HepG2 (cell line): ENCODE data around the gene PHKB. TPM values are rescaled to one million over a fixed set of nuclear protein-coding genes. Genes with fewer than 3 reads are reported as not detected.

Experiments
- BRCA1 ChIP-seq: sonication (generic); formaldehyde crosslinking; IDR thresholded peaks from 2 replicates; pipeline ENCODE4 v1.4.0; 2020; ENCODE audit warnings: missing genetic modification reagents
- CCDC6 ChIP-seq: sonication (generic); formaldehyde crosslinking; IDR thresholded peaks from 2 replicates; pipeline ENCODE4 v1.8.1; 2022; ENCODE audit warnings: mild to moderate bottlenecking, missing genetic modification reagents, moderate library complexity
- CSRNP2 ChIP-seq: sonication (generic); formaldehyde crosslinking; conservative IDR thresholded peaks from 2 replicates; pipeline ENCODE4 v1.8.0; 2022; ENCODE audit warnings: low read depth, missing genetic modification reagents
- E2F5 ChIP-seq: sonication (generic); formaldehyde crosslinking; conservative IDR thresholded peaks from 2 replicates; pipeline ENCODE4 v1.4.0; 2020; ENCODE audit warnings: missing genetic modification reagents
- GLI4 ChIP-seq: sonication (generic); formaldehyde crosslinking; IDR thresholded peaks from 2 replicates; pipeline ENCODE4 v1.5.1; 2020; ENCODE audit warnings: missing genetic modification reagents, mild to moderate bottlenecking, moderate library complexity, borderline replicate concordance
- MAF1 ChIP-seq: sonication (generic); formaldehyde crosslinking; IDR thresholded peaks from 2 replicates; pipeline ENCODE4 v1.5.0; 2020; ENCODE audit warnings: missing genetic modification reagents, borderline replicate concordance
- PHB2 ChIP-seq: fragments of 450-650 bp; IDR thresholded peaks from 2 replicates; pipeline ENCODE4 v1.6.1; 2018; ENCODE audit not compliant: partially characterized antibody
- POGZ ChIP-seq: sonication (generic); formaldehyde crosslinking; IDR thresholded peaks from 2 replicates; pipeline ENCODE4 v1.4.0; 2020; ENCODE audit warnings: mild to moderate bottlenecking, missing genetic modification reagents
- RELA ChIP-seq: sonication (generic); formaldehyde crosslinking; IDR thresholded peaks from 2 replicates; pipeline ENCODE4 v1.4.0; 2020; ENCODE audit warnings: missing genetic modification reagents
- RFXAP ChIP-seq: sonication (generic); formaldehyde crosslinking; IDR thresholded peaks from 2 replicates; pipeline ENCODE4 v1.4.0; 2020; ENCODE audit warnings: missing genetic modification reagents, borderline replicate concordance
- TBX3 ChIP-seq: fragments of 450-650 bp; IDR thresholded peaks from 2 replicates; pipeline ENCODE4 v1.6.1; 2017; ENCODE audit warnings: antibody characterized with exemption, mild to moderate bottlenecking, inconsistent platforms, borderline replicate concordance
- TEF ChIP-seq: sonication (generic); formaldehyde crosslinking; IDR thresholded peaks from 2 replicates; pipeline ENCODE4 v1.5.0; 2020; ENCODE audit warnings: missing genetic modification reagents
- TOPORS ChIP-seq: sonication (generic); formaldehyde crosslinking; IDR thresholded peaks from 2 replicates; pipeline ENCODE4 v1.8.0; 2023; ENCODE audit warnings: mild to moderate bottlenecking, missing genetic modification reagents
- U2AF1 ChIP-seq: fragments of 200-400 bp; formaldehyde crosslinking; optimal IDR thresholded peaks from 2 replicates; pipeline ENCODE3; 2017; ENCODE audit warnings: mild to moderate bottlenecking, low read depth, low read length
- ZBTB1 ChIP-seq: sonication (generic); formaldehyde crosslinking; IDR thresholded peaks from 2 replicates; pipeline ENCODE4 v1.4.0; 2020; ENCODE audit warnings: missing genetic modification reagents, borderline replicate concordance
- ZMYM2 ChIP-seq: sonication (generic); formaldehyde crosslinking; IDR thresholded peaks from 2 replicates; pipeline ENCODE4 v1.8.0; 2022; ENCODE audit warnings: mild to moderate bottlenecking, missing genetic modification reagents
- ZMYM4 ChIP-seq: sonication (generic); formaldehyde crosslinking; IDR thresholded peaks from 2 replicates; pipeline ENCODE4 v1.8.1; 2023; ENCODE audit warnings: mild to moderate bottlenecking, missing genetic modification reagents
- ZNF121 ChIP-seq: sonication (generic); formaldehyde crosslinking; IDR thresholded peaks from 2 replicates; pipeline ENCODE4 v1.5.0; 2020; ENCODE audit warnings: mild to moderate bottlenecking, missing genetic modification reagents
- ZNF510 ChIP-seq: sonication (generic); formaldehyde crosslinking; IDR thresholded peaks from 2 replicates; pipeline ENCODE4 v1.4.0; 2020; ENCODE audit warnings: low read depth, mild to moderate bottlenecking, missing genetic modification reagents
- ZNF747 ChIP-seq: sonication (generic); formaldehyde crosslinking; IDR thresholded peaks from 2 replicates; pipeline ENCODE4 v1.8.1; 2023; ENCODE audit warnings: missing genetic modification reagents, mild to moderate bottlenecking, borderline replicate concordance
- ZNF775 ChIP-seq: sonication (generic); formaldehyde crosslinking; IDR thresholded peaks from 2 replicates; pipeline ENCODE4 v1.4.0; 2020; ENCODE audit warnings: missing genetic modification reagents, mild to moderate bottlenecking, moderate library complexity, borderline replicate concordance
- ZNF784 ChIP-seq: sonication (generic); formaldehyde crosslinking; IDR thresholded peaks from 2 replicates; pipeline ENCODE4 v1.5.1; 2020; ENCODE audit warnings: missing genetic modification reagents, mild to moderate bottlenecking, borderline replicate concordance
- polyA plus RNA-seq, 8 experiments: library from polyadenylated mRNA; depleted of rRNA in 3 of 8; stranded (reverse) in 7 of 8; unstranded in 1 of 8; fragments of >200 nt; fragmentation: Illumina TruSeq in 4 of 8; extraction: Trizol in 4 of 8; gene quantifications; 2 replicates each; pipeline versions ENCODE4 v1.2.1 to v1.2.3, GENCODE V29; 2011 to 2016; ENCODE audit warnings: low read depth in 4 of 8, missing spikeins in 1 of 8, mixed read lengths in 1 of 8; ENCODE audit not compliant: insufficient read depth in 1 of 8
- total RNA-seq, 5 experiments: library from RNA; depleted of rRNA; stranded (reverse); fragments of >200 nt; fragmentation: Illumina TruSeq; extraction: Trizol; gene quantifications; 2 replicates each; pipeline ENCODE4 v1.2.3, GENCODE V29; 2016; ENCODE audit warnings: low read depth in 1 of 5

The PHKB gene
- total and polyA plus RNA-seq, 2 of the 13 experiments (the other 11 are each of a cell fraction or from before 2014, with no cell fraction given): 66.0 to 80.8 TPM

GRCh38 chr16:47460711-47461597 is at the start of gene PHKB, which contains the start of gene ITFG1 (continued):
- TF ChIP-seq TEF (CRISPR knock-in tag) (peak; percentile 55; the same call in 1 of the 2 replicates), CCDC6 (peak; percentile 88), BRCA1 (CRISPR knock-in tag) (peak; percentile 72; the same call in 1 of the 2 replicates), ZNF747 (CRISPR knock-in tag) (peak; percentile 87; the same call in 1 of the 2 replicates), TOPORS (no peak), RELA (CRISPR knock-in tag) (no peak), CSRNP2 (CRISPR knock-in tag) (no peak), ZMYM2 (CRISPR knock-in tag) (no peak), ZNF510 (CRISPR knock-in tag) (peak; percentile 90), ZNF775 (peak; percentile 6; the same call in 1 of the 2 replicates), ZBTB1 (CRISPR knock-in tag) (no peak), ZNF784 (peak; percentile 15; the same call in 1 of the 2 replicates), POGZ (CRISPR knock-in tag) (peak; percentile 90), E2F5 (no peak), TBX3 (0 out of 2 replicates have a peak, but pooled peaks have one; percentile 32), U2AF1 (no peak), PHB2 (no peak), ZMYM4 (CRISPR knock-in tag) (peak; percentile 98), RFXAP (CRISPR knock-in tag) (peak; percentile 86), GLI4 (CRISPR knock-in tag) (no peak), ZNF121 (CRISPR knock-in tag) (peak; percentile 51; the same call in 1 of the 2 replicates), MAF1 (no peak; the same call in 1 of the 2 replicates)
